ENCODE data around the gene FSCN2.

GRCh38 chr17:81516439-81516838, 11.7 kb upstream of the FSCN2 start:
- TF ChIP-seq ISL1 (CRISPR knock-in tag; IDR thresholded peaks at IDR 0.05) = no peak
- no peak for TF ChIP-seq SNAI2 (CRISPR knock-in tag; IDR thresholded peaks at IDR 0.05)
- TF ChIP-seq ESRRG (CRISPR knock-in tag; IDR thresholded peaks at IDR 0.05) = no peak
- TF ChIP-seq TOX (CRISPR knock-in tag; IDR thresholded peaks at IDR 0.05; ENCODE audit: borderline replicate concordance) = no peak
